Endodermal cell (in vitro differentiated cells): ENCODE data around the gene ADAMTS7. TPM values are rescaled to one million over a fixed set of nuclear protein-coding genes. Genes with fewer than 3 reads are reported as not detected.

Experiments
- DNase-seq: peaks from one replicate; pipeline ENCODE4 v3.0.0-alpha.2; 2017
- H3K27ac ChIP-seq: 2 replicates; pipeline ENCODE4 v1.5.1; 2013; ENCODE audit warnings: mild to moderate bottlenecking, low read depth, low read length, moderate library complexity
- H3K27me3 ChIP-seq: 2 replicates; pipeline ENCODE4 v1.6.1; 2013; ENCODE audit warnings: mild to moderate bottlenecking, low read length, moderate library complexity; ENCODE audit not compliant: insufficient read depth, control insufficient read depth, poor library complexity, severe bottlenecking
- H3K36me3 ChIP-seq: 2 replicates; pipeline ENCODE4 v1.7.0; 2013; ENCODE audit warnings: mild to moderate bottlenecking, low read length, moderate library complexity; ENCODE audit not compliant: control insufficient read depth, insufficient read depth
- H3K4me1 ChIP-seq: one replicate; pipeline ENCODE4 v1.7.0; 2013; ENCODE audit warnings: low read length; ENCODE audit not compliant: control insufficient read depth, insufficient read depth
- H3K4me3 ChIP-seq: 2 replicates; pipeline ENCODE4 v1.5.1; 2013; ENCODE audit warnings: mild to moderate bottlenecking, low read length, moderate library complexity
- H3K9ac ChIP-seq: 2 replicates; pipeline ENCODE4 v1.6.1; 2013; ENCODE audit warnings: mild to moderate bottlenecking, low read length, moderate library complexity; ENCODE audit not compliant: poor library complexity, severe bottlenecking; ENCODE audit errors: extremely low read depth
- H3K9me3 ChIP-seq: 2 replicates; pipeline ENCODE4 v1.6.1; 2013; ENCODE audit warnings: mild to moderate bottlenecking, low read length, moderate library complexity; ENCODE audit not compliant: control insufficient read depth
- H3K27ac Mint-ChIP-seq: 2 replicates; pipeline ENCODE4 v1.8.0; 2020; ENCODE audit warnings: mixed read lengths
- H3K27me3 Mint-ChIP-seq: 2 replicates; pipeline ENCODE4 v1.8.0; 2021; ENCODE audit warnings: mild to moderate bottlenecking, mixed read lengths; ENCODE audit not compliant: insufficient read depth
- H3K36me3 Mint-ChIP-seq: 2 replicates; pipeline ENCODE4 v1.8.0; 2020; ENCODE audit warnings: low read depth, mixed read lengths
- H3K4me1 Mint-ChIP-seq: 2 replicates; pipeline ENCODE4 v1.8.0; 2020; ENCODE audit warnings: mixed read lengths
- H3K4me3 Mint-ChIP-seq: 2 replicates; pipeline ENCODE4 v1.8.0; 2020; ENCODE audit warnings: mild to moderate bottlenecking, moderate library complexity, mixed read lengths
- H3K9me3 Mint-ChIP-seq: 2 replicates; pipeline ENCODE4 v1.8.0; 2020; ENCODE audit warnings: mild to moderate bottlenecking, mixed read lengths
- WGBS, 2 experiments: methylation state at CpG; one replicate each; pipeline versions ENCODE4 v1.1.5 to v1.1.7; 2013; ENCODE audit warnings: missing lambda C conversion rate in 2 of 2, mixed read lengths in 1 of 2; ENCODE audit not compliant: insufficient coverage in 1 of 2, insufficient read length in 1 of 2; 5-methylcytosine and 5-hydroxymethylcytosine counted together
- total RNA-seq, 2 donors: library from RNA; stranded (reverse); fragmentation: NEBNext Ultra II Directional in 1 of 2; extraction: Animal tissue kit (Norgen Biotek cat#: 25700) in 1 of 2; gene quantifications; 2 replicates in 1 of 2; 3 replicates in 1 of 2; pipeline ENCODE4 v1.2.1, GENCODE V29; 2021
- TF ChIP-seq, protein P1 (sequence below): fragments of 200-600 bp; sonication (generic); conservative IDR thresholded peaks from 2 replicates; pipeline ENCODE4 v1.5.0; 2021; ENCODE audit warnings: antibody characterized with exemption, mild to moderate bottlenecking

ADAMTS7 gene
- total RNA-seq, 2 donors from 2014 or later, result 55.8 to 67.1 TPM

DNA sequence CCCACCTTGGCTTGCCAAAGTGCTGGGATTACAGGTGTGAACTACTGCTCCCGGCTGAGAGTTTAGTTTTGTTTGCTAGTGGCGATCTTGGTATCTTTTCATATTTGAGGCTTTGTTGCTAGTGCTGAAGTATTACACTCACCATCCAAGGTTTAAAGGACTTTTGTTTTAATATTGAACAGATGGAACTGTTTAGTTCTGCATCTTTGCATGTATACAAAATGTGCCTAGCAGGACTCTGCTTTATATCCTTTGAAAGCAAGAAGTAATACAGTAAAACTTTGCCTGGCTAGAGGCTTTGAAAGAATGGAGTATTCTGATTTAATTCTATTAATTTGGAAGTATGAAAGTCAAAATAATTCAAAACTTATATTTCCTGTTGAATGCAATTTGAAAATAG lies 92.4 kb downstream of the ADAMTS7 start:
- Mint-ChIP-seq H3K4me1 (no peaks in the 10 kb centered on the region), H3K27ac (no peak overlapping the region), H3K36me3 (no peaks in the 10 kb centered on the region), H3K27me3 (peaks cover 13% of the 10 kb centered on the region), H3K9me3 (peaks cover 28% of the 10 kb centered on the region), H3K4me3 (no peak overlapping the region)
- no peak for DNase-seq
- Histone ChIP-seq H3K27ac (no peak overlapping the region), H3K9me3 (no peaks in the 10 kb centered on the region), H3K36me3 (no peaks in the 10 kb centered on the region), H3K9ac (no peak overlapping the region), H3K27me3 (no peaks in the 10 kb centered on the region), H3K4me1 (no peaks in the 10 kb centered on the region), H3K4me3 (no peak overlapping the region)
- 92% methylated on average over 2 of the region's 2 CpGs; no CpG with 5 or more reads in 1 of the 2 experiments for WGBS, 2 experiments
- TF ChIP-seq, protein P1, sequence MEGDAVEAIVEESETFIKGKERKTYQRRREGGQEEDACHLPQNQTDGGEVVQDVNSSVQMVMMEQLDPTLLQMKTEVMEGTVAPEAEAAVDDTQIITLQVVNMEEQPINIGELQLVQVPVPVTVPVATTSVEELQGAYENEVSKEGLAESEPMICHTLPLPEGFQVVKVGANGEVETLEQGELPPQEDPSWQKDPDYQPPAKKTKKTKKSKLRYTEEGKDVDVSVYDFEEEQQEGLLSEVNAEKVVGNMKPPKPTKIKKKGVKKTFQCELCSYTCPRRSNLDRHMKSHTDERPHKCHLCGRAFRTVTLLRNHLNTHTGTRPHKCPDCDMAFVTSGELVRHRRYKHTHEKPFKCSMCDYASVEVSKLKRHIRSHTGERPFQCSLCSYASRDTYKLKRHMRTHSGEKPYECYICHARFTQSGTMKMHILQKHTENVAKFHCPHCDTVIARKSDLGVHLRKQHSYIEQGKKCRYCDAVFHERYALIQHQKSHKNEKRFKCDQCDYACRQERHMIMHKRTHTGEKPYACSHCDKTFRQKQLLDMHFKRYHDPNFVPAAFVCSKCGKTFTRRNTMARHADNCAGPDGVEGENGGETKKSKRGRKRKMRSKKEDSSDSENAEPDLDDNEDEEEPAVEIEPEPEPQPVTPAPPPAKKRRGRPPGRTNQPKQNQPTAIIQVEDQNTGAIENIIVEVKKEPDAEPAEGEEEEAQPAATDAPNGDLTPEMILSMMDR, result no peak

DNA sequence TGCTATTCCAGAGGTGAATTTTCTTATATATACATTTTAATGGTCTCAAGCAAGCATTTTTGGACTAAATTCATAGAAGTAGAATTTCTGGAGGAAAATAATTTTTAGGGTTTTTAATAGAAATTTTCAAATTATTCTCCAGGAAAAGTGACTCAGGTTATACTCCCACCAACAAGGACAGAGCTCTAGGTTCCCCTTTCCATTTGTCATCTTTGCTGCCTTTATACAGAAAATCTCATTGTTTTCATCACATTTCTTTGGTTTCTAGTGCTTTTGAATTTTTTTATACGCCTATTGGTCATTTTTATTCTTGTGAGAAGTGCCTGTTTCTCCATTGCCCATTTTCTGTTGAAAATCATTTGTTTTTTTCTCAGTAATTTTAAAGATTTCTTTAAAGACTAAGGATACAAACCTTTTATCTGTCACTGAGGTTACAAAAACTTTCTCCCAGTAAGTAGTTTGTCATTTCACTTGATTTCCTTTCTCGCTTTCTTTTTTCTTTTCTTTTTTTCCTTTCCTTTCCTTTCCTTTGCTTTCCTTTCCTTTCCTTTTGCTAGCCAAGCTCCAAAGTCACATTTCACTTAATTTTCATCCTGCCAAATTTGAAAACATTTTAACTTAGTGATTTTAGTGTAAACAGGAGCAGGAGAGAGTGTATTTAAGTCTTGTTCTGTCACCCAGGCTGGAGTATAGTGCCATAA lies 93.2 kb downstream of the ADAMTS7 start:
- Histone ChIP-seq H3K9me3 (no peaks in the 10 kb centered on the region), H3K4me1 (no peaks in the 10 kb centered on the region), H3K4me3 (no peak overlapping the region), H3K27ac (no peak overlapping the region), H3K27me3 (no peaks in the 10 kb centered on the region), H3K36me3 (no peaks in the 10 kb centered on the region), H3K9ac (no peak overlapping the region)
- H3K27ac Mint-ChIP-seq, result no peak overlapping the region
- WGBS, 2 experiments, result 87 to 90% methylated on average over 1 to 2 of the region's 2 CpGs
- H3K36me3 Mint-ChIP-seq, result no peaks in the 10 kb centered on the region
- TF ChIP-seq, protein P1, result no peak
- no peaks in the 10 kb centered on the region for H3K4me1 Mint-ChIP-seq
- H3K27me3 Mint-ChIP-seq, result peaks cover 13% of the 10 kb centered on the region
- no peak for DNase-seq
- H3K9me3 Mint-ChIP-seq, result peaks cover 31% of the 10 kb centered on the region
- no peak overlapping the region for H3K4me3 Mint-ChIP-seq

DNA sequence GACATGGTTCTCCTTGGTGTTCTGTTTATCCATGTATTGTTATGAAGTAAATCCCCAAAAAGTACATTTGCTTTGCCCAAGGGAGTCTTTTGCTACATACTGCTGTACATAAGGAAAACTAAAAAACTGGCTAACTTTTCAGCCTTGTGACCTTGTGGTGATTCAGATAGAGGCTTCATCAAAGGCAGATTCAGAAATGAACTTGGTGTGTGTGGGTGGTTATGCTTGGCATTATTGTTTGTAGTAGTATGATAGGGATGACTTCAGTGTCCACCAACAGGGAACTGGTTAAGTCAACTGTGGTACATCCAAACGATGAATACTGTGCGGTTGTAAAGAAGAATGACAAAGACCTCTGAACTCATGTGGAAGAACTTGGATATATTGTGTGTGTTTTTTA lies 94.6 kb downstream of the ADAMTS7 start:
- no peak for DNase-seq
- no peak overlapping the region for H3K4me3 Mint-ChIP-seq

More for the DNA sequence above, 94.6 kb downstream of the ADAMTS7 start:
- Mint-ChIP-seq H3K36me3 (no peaks in the 10 kb centered on the region), H3K4me1 (no peaks in the 10 kb centered on the region), H3K27me3 (peaks cover 11% of the 10 kb centered on the region), H3K27ac (no peak overlapping the region), H3K9me3 (peaks cover 34% of the 10 kb centered on the region)
- H3K4me3 ChIP-seq, result no peak overlapping the region
- no peaks in the 10 kb centered on the region for H3K4me1 ChIP-seq
- no peaks in the 10 kb centered on the region for H3K36me3 ChIP-seq
- WGBS, 2 experiments, result 93 to 100% methylated on average over 2 of the region's 2 CpGs
- TF ChIP-seq, protein P1, result no peak
- no peak overlapping the region for H3K27ac ChIP-seq
- no peak overlapping the region for H3K9ac ChIP-seq
- no peaks in the 10 kb centered on the region for H3K27me3 ChIP-seq
- no peaks in the 10 kb centered on the region for H3K9me3 ChIP-seq
